Amniotic stem cell (primary cell): ENCODE measurements around the gene VPS13D.
A peak's percentile ranks its signal among the peaks of the same experiment; 100 is the strongest.

Experiments used
- DNase-seq: peaks from one replicate; lab custom pipeline; 2025; lab: John Stamatoyannopoulos, UW

Gene VPS13D

GRCh38 chr1:12472798-12473551, 243.1 kb downstream of the VPS13D start:
- DNase-seq: no peak

DNA sequence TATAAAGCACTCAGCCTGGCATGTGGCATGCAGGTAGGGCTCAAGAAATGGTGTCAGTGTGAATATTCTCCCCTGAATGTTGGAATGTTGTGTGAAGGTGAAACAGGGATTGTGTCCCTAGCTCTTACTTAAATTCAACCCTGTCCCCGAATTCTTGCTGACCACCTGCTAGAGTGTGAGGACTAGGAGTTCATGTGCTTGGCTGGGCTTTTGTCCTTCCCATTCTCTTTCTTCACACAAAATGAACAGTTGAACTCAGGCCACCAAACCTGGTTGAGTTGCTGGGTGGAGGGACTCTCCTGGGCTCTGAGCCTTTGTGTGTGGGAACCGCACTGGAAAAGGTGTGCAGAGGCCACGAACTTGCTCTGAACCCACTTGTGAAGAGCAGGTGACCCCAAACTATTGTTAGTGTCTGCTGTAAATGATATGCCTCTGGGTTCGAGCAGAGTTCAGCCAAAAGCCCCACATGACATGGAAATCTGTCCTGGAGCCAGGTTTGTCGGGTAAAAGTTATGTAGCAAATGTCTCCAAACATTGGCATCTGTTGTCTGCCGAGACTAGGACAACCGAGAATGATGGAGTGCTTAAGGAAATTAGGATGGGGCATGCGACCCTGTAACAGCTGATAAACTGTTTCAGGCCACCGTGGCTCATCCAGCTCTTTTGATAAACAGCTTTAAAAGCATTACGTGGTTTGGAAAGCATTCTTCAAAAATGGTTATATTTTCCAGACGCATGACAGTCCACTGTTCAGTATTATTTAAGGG, 243.9 kb downstream of the VPS13D start:
- DNase-seq: no peak

DNA sequence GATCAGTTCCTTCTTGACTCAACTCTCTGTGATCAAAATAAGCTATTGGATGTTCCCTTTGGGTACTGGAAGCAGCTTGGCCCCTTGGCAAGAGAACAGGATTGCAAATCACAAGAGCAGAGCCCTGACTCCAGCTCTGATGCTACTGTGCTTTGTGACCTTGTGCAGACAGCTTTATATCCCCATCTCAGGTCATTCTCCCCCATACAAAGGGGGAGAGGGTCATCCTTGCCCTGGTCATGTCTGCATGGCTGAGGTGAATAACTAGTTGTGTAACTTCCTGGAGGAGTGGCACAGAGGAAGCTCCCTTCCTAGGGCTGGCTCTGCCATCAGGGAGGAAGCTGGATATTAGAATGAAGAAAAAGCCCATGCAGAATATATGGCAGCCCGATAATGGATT, 245.3 kb downstream of the VPS13D start:
- DNase-seq: no peak

- no peak for DNase-seq
Observed at GRCh38 chr1:12475530-12475934, 245.7 kb downstream of the VPS13D start.

DNA sequence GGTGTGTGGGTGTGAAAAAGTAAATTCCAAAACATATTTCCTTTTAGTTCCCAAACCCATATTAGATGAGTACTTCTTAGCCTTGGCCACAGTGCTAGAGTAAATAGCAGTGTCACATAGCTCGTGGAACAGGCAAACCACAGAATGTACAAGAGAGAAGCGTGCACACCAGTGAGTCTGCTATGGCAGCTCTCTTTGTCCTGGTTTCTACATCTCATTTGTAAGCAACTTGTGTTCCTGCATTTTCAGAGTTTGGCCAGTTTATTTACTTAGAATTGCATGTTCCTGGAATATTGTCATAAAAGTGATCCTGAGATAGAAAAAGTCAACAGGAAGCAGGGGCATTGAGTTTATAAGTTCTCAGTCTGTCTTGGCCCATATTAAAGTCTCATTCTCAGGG, 246.1 kb downstream of the VPS13D start:
- DNase-seq: no peak

GRCh38 chr1:12477314-12477713, 247.5 kb downstream of the VPS13D start:
- DNase-seq: no peak

GRCh38 chr1:12477936-12478611, 248.2 kb downstream of the VPS13D start:
- DNase-seq: peak; percentile 83

DNA sequence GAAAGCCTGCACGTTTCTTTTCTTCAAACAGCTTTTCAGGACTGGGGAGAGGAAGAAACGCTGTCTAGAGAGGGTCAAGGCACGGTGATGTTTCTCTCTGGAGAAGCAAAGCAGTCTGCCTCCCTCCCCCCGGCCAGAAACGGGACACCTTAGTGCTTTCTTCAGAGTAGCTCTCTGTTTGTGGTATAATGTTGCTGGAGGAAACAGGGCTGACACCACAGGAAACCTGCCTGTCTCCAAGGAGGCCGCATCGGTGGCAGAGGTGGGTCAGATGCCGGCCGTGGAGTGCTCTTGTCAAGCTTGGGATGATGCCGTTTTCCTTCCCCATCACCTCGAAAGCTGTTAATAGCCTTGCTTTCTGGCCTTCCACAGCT, 248.8 kb downstream of the VPS13D start:
- no peak for DNase-seq

GRCh38 chr1:12479311-12479710, 249.5 kb downstream of the VPS13D start:
- no peak for DNase-seq

DNA sequence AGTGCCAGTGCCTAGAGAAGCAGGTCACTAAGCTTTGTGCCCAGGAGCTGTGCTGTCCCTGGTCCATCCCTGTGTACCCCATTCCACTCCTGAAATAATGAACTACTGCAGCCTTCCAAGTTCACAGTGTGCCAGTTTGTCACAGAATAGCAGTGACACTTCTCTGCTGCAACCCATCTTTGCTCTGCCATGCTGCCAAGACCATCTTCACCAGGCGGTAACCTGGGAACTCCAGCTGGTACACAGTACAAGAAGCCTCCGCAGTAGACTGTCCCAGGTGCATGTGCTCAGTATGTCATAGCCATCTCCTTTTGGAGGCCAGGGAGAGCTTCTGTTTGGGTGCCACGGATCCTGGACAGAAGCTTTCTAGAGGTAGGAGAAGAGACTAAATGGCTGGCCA, 250.2 kb downstream of the VPS13D start:
- no peak for DNase-seq

GRCh38 chr1:12480748-12481362, 251.0 kb downstream of the VPS13D start:
- DNase-seq: peak; percentile 51

GRCh38 chr1:12481928-12482327, 252.1 kb downstream of the VPS13D start:
- no peak for DNase-seq

- DNase-seq: no peak
Observed at GRCh38 chr1:12482988-12483387, 253.2 kb downstream of the VPS13D start.

DNA sequence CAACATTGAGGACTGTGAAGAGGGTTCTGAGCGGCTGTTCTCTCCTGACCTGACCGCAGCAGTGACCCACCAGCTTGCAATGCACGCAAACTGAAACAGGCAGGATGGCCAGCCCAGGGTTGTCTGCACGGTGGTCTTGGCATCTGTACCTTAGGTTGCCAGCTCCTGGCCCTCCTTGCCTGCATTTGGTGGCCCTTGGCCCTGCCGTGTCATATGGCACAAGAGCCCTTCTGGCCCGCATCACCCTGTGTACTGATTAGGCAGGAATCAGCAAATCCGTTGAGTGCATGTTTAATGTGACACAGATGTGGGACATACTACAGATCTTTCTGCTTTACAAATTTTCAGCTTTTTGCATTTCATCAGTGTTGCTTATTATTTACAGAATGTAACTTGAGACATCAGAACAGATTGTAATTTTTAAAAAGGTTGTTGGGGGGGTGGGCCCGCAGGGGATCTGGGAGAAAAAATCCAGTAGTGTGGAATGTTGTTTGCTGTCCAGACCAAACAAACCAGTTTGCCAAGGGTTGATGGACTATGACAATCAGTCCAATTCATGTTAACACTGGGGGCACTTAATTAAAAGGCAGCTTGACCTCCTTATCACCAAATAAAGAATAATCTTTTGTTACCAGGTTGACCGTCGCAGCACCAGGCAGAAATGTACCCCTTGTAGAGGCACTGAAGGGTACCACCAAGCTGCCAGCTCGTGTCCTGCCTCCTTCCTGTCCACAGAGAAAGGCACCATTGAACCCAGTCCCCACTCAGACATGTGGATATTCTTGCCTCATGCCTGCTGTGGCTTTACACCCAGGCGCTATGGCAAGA, 255.6 kb downstream of the VPS13D start:
- DNase-seq: no peak

DNA sequence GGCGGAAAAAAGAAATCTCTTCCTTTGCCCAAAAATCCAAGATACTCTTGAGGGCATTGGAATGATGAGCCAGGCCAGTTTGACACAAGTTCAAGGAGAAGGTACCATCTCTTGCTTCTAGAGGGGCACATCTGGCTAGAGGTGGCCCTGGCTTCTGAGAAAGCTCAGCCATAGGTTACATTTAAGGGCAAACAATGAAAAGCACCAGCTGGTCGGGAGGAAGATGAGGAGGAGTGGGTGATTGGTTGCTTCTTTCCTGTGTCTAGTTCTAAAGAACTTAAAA, 256.2 kb downstream of the VPS13D start:
- DNase-seq: no peak

DNA sequence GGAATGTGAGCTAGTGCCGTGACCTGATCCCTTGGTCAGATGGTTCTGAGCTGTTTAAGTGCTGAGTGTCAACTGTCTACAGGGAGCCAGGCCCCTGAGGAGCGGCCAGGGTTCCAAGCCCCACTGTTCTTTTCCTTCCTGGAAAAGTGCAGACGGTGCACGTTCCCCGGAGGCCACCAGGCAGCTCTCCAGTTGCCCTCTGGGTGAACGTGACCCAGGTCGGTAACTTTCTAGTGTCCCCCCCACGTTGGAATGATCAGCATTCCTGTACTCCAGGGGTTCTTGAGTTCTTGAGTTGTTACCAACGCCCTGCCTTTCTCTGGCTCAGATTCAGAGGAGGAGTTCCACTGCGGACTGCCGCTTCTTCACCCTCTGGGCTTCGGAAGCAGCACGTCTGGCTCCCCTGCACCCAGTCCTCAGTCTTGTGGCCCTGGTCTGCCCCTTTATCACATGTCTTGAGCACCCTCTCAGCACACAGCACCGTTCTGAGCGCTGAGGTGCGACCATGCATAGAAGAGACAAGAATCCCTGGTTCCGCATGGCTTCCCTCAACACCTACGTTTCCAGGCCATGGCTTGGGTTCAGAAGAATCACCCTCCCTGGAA, 256.7 kb downstream of the VPS13D start:
- no peak for DNase-seq

DNA sequence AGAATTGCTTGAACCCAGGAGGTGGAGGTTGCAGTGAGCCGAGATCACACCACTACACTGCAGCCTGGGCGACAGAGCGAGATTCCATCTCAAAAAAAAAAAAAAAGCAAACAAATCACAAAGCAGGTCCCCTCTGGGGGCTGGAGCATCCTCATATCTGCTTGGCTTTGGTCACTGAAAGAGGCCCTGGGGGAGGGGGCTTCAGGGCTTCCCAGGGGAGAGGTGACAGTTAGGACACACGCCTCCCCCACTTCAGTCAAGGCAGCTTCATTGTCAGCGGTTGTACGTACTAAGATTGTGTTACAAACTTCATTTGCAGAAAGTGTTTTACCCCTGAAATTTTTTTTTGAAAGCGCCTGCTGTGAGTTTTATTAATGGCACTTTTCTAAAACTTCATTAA, 257.7 kb downstream of the VPS13D start:
- no peak for DNase-seq

- no peak for DNase-seq
Observed at GRCh38 chr1:12488666-12489354, 259.0 kb downstream of the VPS13D start.

DNA sequence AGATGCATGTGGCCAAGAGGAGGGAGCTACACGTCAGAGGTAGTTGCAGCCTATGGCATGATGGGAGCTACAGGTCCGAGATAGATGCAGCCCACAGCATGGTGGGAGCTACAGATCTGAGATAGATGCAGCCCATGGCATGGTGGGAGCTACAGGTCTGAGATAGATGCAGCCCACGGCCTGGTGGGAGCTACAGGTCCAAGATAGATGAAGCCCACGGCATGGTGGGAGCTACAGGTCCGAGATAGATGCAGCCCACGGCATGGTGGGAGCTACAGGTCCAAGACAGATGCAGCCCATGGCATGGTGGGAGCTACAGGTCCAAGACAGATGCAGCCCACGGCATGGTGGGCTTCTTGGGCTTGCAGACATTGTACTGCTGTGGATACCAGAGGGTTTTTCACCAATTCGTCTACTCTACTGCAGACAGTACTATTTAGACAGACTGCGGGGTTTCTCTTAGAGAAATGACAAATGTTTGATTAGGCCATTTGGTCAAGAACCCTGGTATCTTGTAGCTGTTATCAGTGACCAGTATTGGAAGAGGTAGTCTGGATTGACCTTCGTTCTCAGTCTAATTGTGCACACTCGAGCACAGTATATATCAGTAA, 260.8 kb downstream of the VPS13D start:
- DNase-seq: no peak

- no peak for DNase-seq
Observed at GRCh38 chr1:12491656-12492055, 261.8 kb downstream of the VPS13D start.
